ENCODE data around the gene FGFR2. TPM values are rescaled to one million over a fixed set of nuclear protein-coding genes. Genes with fewer than 3 reads are reported as not detected.

FGFR2 gene
- polyA plus RNA-seq, 1 of the 3 experiments (the other 2 are of a cell fraction), result 0.02 TPM

DNA sequence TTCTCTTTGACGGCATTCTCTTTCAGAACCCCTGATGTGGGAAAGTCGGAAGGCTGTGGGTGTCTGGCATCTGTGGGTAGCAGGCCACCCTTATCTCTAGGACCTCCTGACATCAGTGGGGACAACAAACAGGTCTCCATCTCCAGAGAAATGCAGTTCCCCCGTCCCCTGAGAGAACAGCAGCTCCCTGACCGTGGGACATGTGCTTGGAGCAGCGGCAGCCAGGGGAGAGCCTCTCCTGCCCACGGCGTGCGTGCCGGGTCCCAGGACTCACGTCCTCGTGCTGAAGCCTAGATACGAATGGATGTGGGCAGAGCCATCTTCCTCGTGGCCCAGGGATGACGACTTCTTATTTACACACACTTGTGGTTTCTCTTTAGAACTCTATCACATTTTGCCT lies 133.0 kb downstream of the FGFR2 start:
- peaks cover 0 to 10% of the 10 kb centered on the region in 2 experiments; a peak in 2 of 4 replicates for H3K4me1 ChIP-seq (ENCODE audit: control insufficient read depth in 1 of 2, insufficient read depth in 2 of 2, low read depth in 1 of 2, low read length in 1 of 2)
- no peak overlapping the region for H3K9ac ChIP-seq

DNA sequence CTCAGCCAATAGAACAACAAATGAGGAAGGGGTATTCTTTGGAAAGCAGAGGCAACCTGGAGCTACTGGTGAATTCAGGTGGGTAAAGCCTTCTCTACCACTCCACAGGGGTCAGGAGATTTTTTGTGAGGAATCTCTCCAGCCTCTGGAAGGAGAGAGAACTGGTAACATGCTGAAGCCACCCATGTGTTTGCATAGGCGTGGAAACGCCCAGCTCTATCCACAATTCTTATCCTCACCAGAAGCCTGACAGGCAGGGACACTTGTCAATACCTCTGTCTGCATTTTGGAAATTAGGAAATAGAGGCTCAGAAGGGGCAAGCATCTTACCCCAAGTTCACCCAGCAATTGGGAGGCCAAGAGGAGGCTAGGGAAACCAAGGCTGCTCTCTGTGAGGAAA lies 133.7 kb downstream of the FGFR2 start:
- H3K4me3 ChIP-seq (ENCODE audit: low read depth in 2 of 2, low read length in 1 of 2), result no peak overlapping the region
- WGBS (ENCODE audit: low lambda C conversion rate), result 62% methylated on average over 2 of the region's 2 CpGs
- no peak overlapping the region for H2AFZ ChIP-seq (ENCODE audit: low read depth)
- H3K4me2 ChIP-seq, result no peak overlapping the region
- no peak overlapping the region for H3K9ac ChIP-seq
- no peaks in the 10 kb centered on the region for H3F3A ChIP-seq (replicated peaks; ENCODE audit: insufficient read depth)
- TF ChIP-seq ELF1 (IDR thresholded peaks at IDR 0.05), result no peak
- no peak for TF ChIP-seq FOXM1 (IDR thresholded peaks at IDR 0.05; ENCODE audit: low read depth)
- TF ChIP-seq, protein P1, sequence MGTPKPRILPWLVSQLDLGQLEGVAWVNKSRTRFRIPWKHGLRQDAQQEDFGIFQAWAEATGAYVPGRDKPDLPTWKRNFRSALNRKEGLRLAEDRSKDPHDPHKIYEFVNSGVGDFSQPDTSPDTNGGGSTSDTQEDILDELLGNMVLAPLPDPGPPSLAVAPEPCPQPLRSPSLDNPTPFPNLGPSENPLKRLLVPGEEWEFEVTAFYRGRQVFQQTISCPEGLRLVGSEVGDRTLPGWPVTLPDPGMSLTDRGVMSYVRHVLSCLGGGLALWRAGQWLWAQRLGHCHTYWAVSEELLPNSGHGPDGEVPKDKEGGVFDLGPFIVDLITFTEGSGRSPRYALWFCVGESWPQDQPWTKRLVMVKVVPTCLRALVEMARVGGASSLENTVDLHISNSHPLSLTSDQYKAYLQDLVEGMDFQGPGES (IDR thresholded peaks at IDR 0.05; ENCODE audit: low read depth, low read length), result no peak
- TF ChIP-seq RFX5 (IDR thresholded peaks at IDR 0.05; ENCODE audit: low read length), result no peak
- TF ChIP-seq, protein P2, sequence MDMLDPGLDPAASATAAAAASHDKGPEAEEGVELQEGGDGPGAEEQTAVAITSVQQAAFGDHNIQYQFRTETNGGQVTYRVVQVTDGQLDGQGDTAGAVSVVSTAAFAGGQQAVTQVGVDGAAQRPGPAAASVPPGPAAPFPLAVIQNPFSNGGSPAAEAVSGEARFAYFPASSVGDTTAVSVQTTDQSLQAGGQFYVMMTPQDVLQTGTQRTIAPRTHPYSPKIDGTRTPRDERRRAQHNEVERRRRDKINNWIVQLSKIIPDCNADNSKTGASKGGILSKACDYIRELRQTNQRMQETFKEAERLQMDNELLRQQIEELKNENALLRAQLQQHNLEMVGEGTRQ (IDR thresholded peaks at IDR 0.05; ENCODE audit: borderline replicate concordance, low read depth, low read length), result no peak
- TF ChIP-seq RXRA (IDR thresholded peaks at IDR 0.05; ENCODE audit: borderline replicate concordance, low read depth), result no peak
- TF ChIP-seq TAF1 (IDR thresholded peaks at IDR 0.05; ENCODE audit: borderline replicate concordance, low read depth, low read length), result no peak
- TF ChIP-seq NRF1 (IDR thresholded peaks at IDR 0.05; ENCODE audit: low read depth, low read length), result no peak
- no peak for TF ChIP-seq CTCF (IDR thresholded peaks at IDR 0.05)
- TF ChIP-seq, protein P3, sequence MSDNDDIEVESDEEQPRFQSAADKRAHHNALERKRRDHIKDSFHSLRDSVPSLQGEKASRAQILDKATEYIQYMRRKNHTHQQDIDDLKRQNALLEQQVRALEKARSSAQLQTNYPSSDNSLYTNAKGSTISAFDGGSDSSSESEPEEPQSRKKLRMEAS (IDR thresholded peaks at IDR 0.05; ENCODE audit: low read depth), result no peak
- no peak for TF ChIP-seq JUND (IDR thresholded peaks at IDR 0.05)
- TF ChIP-seq YY1 (IDR thresholded peaks at IDR 0.05; ENCODE audit: low read depth), result no peak
- TF ChIP-seq POLR2AphosphoS5 (IDR thresholded peaks at IDR 0.05; ENCODE audit: low read depth, low read length), result no peak
- TF ChIP-seq RAD21 (IDR thresholded peaks at IDR 0.05; ENCODE audit: low read length), result no peak
- no peak for TF ChIP-seq SMC3 (IDR thresholded peaks at IDR 0.05; ENCODE audit: low read depth, low read length)
- no peak for TF ChIP-seq TCF12 (IDR thresholded peaks at IDR 0.05)
- no peak for TF ChIP-seq SIN3A (IDR thresholded peaks at IDR 0.05; ENCODE audit: borderline replicate concordance, low read depth, low read length)
- ChIA-PET POLR2A (no interaction called here), CTCF (interaction anchor here (0.8 to 1.3 kb wide), 3 partner anchors 15 to 135 kb away, joined by 3 read pairs; no protein-coding TSS in a partner anchor)
- H3K9me3 ChIP-seq, result no peaks in the 10 kb centered on the region
- no peaks in the 10 kb centered on the region for H3K9me2 ChIP-seq
- H3K4me1 ChIP-seq (ENCODE audit: control insufficient read depth in 1 of 2, insufficient read depth in 2 of 2, low read depth in 1 of 2, low read length in 1 of 2), result peaks cover 0 to 10% of the 10 kb centered on the region in 2 experiments; a peak in 2 of 4 replicates
- H3K27ac ChIP-seq (ENCODE audit: low read depth in 2 of 2, low read length in 1 of 2), result no peak overlapping the region
- H4K20me1 ChIP-seq (ENCODE audit: insufficient read depth), result no peaks in the 10 kb centered on the region
- DNase-seq, result no peak
- H3K36me3 ChIP-seq (replicated peaks in 1 of 2; ENCODE audit: control insufficient read depth in 1 of 2, insufficient read depth in 2 of 2, low read length in 1 of 2), result no peaks in the 10 kb centered on the region
- H3K79me2 ChIP-seq (ENCODE audit: insufficient read depth), result no peaks in the 10 kb centered on the region
- no peaks in the 10 kb centered on the region for H3K27me3 ChIP-seq (ENCODE audit: insufficient read depth)

More for the DNA sequence above, 133.0 kb downstream of the FGFR2 start:
- ChIA-PET POLR2A (no interaction called here), CTCF (interaction anchor here (0.8 to 1.3 kb wide), 2 partner anchors 14 to 82 kb away, joined by 3 read pairs; no protein-coding TSS in a partner anchor)
- Histone ChIP-seq H3K4me3 (ENCODE audit: low read depth in 2 of 2, low read length in 1 of 2) (no peak overlapping the region), H4K20me1 (ENCODE audit: insufficient read depth) (no peaks in the 10 kb centered on the region), H3K79me2 (ENCODE audit: insufficient read depth) (no peaks in the 10 kb centered on the region), H3K4me2 (no peak overlapping the region), H3F3A (replicated peaks; ENCODE audit: insufficient read depth) (no peaks in the 10 kb centered on the region), H3K27ac (ENCODE audit: low read depth in 2 of 2, low read length in 1 of 2) (no peak overlapping the region), H3K9me2 (no peaks in the 10 kb centered on the region), H2AFZ (ENCODE audit: low read depth) (no peak overlapping the region), H3K27me3 (ENCODE audit: insufficient read depth) (no peaks in the 10 kb centered on the region), H3K9me3 (no peaks in the 10 kb centered on the region), H3K36me3 (replicated peaks in 1 of 2; ENCODE audit: control insufficient read depth in 1 of 2, insufficient read depth in 2 of 2, low read length in 1 of 2) (no peaks in the 10 kb centered on the region)
- TF ChIP-seq EZH2phosphoT487 (IDR thresholded peaks at IDR 0.05; ENCODE audit: borderline replicate concordance, low read depth) (no peak), POLR2AphosphoS5 (IDR thresholded peaks at IDR 0.05; ENCODE audit: low read depth, low read length) (no peak)
- WGBS (ENCODE audit: low lambda C conversion rate), result 27% methylated on average over 7 of the region's 14 CpGs
- no peak for DNase-seq

Measured in SK-N-SH (cell line).